ENCODE results near the gene AK5.

The AK5 gene

DNA sequence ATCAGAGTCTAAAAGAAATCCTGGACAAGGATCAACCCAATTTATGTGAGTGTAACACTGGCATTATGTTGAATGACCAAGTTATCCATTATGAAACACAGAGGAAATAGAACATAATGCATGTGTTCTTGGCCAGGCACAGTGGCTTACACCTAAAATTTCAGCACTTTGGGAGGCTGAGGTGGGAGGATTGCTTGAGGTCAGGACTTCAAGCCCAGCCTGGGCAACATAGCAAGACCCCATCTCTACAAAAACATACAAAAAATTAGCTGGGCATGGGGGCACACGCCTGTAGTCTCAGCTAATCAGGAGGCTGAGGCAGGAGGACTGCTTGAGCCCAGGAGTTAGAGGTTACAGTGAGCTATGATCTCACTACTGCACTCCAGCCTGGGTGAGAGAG, 270.8 kb downstream of the AK5 start:
- no peak for DNase-seq

DNA sequence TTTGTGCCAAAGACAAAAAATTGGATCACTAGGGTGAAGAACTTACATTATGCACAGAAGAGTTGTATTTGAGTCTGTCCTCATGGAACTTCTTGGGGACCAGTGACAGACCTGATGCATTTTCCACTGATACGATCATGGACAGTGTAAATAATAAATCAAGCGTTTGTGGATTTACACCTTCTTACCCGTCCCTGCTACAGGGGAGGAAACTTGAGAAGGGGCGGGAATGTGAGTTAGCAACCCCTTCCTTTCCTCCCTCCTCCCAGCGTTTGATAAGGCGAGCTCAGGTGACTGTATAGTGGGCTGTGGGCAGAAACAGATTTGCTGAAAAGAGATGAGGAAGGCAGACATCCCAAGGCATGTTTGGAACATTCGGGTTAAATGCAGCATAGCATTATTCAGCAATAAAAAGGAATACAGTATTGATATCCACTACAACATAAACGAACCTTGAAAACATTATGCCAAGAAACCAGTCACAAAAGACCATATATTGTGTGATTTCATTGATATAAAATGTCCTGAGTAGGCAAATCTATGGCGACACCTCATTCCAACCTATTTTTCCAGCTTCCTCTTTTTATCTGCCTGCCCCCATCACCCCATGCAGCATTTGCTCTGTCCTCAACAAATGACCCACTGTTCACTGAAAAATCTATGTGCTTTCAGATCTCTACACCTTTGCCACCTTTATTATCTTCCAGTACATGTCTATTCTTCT, 271.9 kb downstream of the AK5 start:
- no peak for DNase-seq

DNA sequence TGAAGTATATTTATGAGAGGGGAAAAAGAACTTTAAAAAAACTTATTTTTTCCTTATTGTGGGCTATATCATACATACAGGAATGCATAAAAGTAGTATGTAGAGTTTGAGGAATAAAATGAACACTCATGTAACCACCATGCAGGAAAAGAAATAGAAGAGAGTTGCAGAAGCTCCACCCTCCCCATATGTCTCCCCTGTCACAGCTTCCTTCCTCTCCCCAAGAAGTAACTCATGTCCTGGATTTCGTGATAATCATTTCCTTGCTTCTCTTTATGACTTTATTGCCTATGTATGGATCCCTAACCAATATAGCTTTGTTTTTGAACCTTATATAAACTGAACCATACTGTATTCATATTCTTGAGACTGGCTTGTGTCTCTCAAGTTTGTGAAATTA, 274.2 kb downstream of the AK5 start:
- DNase-seq, result no peak

DNA sequence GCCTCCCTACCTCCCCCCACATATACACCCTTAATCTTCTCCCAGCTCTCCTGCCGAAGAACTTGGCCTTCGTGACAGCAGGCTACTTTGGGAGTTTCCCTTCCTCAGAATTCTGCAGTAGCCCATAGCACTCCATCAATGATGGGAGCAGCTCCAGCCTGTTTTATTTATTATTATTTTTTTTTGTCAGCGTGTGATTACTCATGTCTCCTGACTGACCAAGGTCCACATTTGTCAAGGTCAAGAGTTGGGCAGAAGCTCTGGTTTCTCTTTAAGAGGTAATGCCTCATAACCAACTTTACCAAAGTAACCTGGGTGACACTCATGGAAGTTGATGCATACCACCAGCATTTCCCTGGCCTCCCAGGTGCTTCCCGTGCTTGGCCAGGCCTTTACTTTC, 275.2 kb downstream of the AK5 start:
- DNase-seq, result peak; percentile 17

DNA sequence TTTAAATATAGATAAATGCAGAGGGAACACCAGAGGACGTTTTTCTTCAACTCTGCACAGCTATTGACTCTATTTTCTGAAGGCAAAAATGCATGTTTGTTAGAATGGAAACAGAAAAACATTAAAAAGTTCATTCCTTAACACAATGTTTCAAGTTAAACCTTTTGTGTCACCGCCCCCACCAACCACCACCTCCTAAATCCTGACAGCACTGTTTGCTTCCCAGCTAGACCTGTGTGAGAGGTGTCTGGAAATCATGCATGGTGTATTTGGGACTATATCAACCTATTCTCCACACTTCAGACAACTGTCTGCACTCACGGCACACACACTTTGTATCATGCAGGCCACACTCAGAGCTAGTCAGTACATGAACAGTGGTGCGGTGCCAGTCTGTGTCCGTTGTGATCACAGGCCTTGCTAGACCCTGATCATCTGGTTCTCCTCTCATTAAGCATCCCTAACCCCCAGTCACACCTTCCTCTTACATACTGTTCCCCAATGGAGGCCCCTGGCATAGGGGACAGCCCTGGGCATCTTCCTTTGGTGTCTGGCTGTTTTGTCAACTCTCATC, 276.9 kb downstream of the AK5 start:
- DNase-seq, result no peak

DNA sequence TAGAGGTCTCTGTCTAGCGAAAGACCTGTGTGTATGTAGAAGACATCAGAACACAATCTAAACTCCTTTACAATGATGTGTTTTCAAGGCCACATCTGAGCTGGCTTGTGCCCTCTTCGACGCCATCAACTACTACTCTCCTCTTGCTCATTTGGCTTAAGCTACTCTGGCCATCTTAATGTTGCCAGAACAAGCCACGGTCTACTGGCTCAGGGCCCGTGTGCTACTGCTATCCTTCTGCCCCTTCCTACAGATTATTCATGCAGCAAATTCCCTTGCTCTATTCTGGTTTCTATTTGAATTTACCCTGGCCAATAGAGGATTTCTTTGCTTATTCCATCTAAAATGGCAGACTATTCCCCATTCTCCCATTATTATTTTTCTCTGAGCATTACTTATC, 278.9 kb downstream of the AK5 start:
- no peak for DNase-seq

DNA sequence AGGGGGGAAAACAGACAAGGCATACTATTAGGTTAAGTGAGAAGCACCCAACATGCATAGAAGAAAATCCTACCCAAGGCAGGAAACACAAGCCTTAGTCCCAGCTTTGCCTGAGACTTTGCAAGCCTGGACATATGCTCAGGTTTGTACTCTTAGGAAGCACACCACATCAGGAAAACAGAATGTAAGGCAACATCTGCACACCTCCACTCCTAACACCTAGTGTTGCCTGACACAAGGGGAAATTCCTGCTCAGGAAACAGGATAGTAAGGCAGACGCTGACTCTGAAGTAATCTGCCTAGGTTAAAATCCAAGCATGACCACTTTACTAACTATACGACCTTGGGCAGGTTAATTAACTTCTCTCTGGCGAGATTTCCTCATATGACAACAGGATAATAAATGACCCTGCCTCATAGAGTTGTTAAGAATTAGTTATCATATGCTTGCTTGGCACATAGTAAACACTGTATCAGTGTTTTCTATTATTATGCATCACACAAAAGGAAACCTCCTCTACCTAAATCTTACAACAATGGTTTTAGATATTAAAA, 280.9 kb downstream of the AK5 start:
- no peak for DNase-seq

DNA sequence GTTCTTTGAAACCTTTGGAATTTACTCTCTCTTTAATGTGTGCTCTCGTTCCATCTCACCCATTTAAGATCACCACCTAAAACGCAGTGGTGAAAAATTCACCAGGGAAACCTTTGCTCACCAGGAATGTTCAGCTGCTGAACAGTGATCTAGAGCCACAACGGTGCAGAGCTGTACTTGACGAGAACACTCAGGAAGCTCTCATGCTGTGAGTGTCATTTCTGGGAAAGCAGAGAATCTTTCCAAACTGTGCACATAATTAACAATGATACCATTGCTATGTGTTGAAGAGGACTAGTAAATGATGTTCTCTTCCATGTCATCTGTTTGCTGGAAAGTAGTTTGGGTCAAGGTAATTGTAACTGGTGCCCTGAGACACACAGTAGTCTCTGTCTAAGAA, 283.5 kb downstream of the AK5 start:
- DNase-seq, result no peak

DNA sequence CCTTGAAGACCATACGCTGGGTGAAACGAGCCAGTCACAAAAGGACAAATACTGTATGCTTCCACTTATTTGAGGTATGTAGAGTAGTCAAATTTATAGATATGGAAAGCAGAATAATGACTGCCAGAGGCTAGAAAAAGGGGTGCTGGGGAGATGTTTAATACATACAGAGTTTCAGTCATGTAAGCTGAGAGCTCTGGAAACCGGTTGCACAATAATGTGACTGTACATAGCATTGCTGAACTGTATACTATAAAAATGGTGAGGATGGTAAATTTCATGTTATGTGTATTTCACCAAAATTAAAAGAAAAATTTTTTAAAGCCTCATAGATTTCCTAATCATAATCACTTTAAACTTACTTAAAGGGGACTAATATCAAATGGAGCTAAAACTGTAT, 289.8 kb downstream of the AK5 start:
- DNase-seq, result no peak

DNA sequence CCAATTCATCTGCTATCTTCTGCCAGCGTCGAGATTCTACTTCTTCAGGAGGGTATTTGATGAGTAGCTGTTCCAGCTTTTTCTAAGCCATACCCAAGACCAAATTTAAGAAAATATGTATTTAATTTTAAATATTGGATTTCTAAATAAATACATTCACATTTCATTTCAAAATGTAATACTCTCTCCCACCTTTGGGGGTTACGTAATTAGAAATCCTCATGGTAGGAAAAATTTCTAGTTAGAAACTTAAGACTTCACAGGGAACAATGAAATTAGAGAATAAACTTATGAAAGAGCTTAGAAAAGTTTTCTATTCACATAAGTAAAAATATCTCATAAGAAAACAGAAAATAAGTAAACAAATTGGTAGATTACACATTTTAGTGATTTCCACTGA, 297.7 kb downstream of the AK5 start:
- peak; percentile 11 for DNase-seq

DNA sequence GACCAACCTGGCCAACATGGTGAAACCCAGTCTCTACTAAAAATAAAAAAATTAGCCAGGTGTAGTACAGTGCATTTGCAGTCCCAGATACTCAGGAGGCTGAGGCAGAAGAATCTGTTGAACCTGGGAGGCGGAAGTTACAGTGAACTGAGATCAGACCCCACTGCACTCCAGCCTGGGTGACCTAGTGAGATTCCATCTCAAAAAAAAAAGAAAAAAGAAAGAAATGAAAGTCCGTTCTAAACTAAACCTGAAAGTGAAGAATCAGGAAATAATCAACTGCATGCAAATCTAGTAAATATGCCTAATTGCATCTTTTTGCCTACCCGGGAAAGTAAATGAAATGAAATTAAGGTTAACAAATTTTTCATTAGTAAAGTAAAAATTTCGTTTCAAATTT, 301.1 kb downstream of the AK5 start:
- no peak for DNase-seq

DNA sequence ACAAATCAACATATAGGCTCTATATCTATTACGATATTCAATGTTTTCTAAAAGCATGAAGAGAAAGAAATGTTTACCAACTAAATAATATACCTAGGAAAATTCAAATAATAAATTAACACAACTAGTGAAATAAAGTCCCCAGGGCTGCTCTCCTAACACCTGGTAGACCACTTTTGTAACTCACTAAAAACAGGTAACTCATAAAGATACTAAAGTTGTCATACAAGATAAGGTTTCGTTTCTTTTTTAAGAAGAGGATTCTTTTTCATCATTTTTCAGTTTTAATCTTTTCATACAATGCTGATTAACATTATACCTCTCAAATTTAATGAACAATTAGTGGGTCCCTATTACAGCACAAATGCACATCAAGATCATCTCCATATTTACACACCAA, 301.7 kb downstream of the AK5 start:
- DNase-seq, result no peak

DNA sequence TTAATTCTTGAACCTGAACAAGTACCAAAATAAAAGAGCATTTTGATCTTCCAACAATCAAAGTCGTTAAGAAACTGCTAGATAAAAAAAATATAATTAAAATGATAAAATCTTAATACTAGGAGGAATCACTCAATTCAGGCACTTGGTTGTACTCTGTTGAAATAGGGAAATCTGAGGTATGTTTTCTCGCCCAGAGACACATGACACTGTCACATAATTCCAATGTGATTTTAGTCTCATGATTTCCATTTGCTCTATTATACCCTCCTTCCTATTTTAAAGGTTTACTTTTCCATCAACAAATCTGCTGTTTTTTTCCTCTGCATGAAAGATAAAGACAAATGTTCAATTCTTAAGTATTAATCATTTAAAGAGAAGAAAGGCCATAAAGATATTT, 303.1 kb downstream of the AK5 start:
- DNase-seq, result no peak

DNA sequence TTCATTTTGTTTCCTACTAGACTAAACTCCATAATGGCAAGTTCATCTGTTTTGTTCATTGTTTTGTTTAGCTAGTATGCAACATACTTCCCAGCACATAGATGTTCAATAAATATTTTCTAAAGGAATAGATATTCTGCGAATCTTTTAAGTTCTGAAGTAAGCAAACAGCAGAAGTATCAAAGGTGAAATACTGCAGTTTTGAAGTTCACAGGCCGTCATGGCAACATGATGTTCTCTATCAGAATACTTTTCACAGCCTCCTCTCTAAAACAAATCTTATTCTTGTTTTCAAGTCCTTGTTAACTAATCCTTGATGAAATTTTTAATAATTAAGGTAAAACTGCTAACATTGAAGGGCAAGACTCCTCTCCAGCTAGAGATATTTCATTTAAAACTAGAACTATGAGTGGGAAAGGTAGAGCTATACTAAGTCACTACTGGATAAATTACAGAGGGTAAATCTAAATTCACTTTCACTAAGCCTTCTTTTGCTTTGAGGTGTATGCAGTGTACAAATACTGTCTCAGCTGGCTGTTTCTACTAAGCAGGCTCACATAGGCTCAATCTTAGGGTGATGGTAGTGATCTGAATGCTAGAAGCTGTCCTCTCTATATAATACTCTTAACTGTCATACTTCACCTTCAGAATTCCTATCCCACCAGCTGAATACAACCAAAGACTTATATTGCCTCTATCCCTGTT, 303.9 kb downstream of the AK5 start:
- DNase-seq, result no peak

DNA sequence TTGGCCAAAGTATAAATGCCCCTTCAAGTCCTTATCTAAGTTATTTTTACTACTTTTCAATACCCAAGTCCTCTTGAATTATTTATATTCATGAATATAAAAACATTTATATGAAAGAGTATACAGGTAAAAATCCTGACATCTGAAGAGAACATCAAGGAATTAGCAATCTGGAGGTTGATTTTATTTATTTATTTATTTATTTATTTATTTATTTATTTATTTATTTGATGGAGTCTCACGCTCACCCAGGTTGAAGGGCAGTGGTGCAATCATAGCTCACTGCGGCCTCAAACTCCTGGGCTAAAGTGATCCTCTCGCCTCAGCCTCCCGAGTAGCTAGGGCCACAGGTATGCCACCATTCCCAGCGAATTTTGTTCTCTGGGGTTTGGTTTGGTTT, 307.4 kb downstream of the AK5 start:
- DNase-seq, result no peak

DNA sequence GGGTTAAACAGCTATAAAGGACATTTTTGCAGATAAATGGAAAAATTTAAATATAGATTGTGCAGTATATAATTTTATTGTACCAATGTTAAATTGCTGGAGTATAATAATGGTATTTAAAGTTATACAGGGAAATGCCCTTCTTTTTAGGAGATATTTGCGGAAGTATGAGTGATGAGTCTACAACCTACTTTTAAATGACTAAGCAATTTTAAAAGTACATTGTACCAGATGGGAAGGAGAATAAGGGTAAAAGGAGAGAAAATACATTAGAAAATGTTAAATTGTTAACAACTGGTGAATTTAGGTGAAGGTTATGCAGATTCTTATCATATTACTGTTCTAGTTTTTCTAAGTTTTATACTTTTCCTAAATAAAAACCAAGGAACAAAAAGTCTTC, 308.8 kb downstream of the AK5 start:
- DNase-seq, result no peak

DNA sequence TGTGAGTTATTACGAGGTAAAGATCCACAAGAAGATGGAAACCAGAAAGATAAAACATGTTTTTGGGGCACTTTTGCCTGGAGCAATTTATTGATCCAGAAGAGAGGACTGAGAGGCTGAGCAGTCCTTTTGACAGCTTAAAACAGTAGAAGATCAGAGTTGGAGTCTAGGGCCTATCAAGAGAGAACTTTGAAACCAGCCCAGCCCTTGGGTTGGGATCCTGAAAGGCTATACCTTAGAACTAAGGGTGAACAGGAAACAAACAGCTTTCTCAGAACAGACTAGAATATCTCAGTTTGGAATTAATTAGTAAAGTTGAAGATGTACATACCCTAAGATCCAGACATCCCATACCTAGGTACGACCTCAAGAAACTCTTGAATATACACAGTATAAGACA, 311.1 kb downstream of the AK5 start:
- DNase-seq, result no peak

DNA sequence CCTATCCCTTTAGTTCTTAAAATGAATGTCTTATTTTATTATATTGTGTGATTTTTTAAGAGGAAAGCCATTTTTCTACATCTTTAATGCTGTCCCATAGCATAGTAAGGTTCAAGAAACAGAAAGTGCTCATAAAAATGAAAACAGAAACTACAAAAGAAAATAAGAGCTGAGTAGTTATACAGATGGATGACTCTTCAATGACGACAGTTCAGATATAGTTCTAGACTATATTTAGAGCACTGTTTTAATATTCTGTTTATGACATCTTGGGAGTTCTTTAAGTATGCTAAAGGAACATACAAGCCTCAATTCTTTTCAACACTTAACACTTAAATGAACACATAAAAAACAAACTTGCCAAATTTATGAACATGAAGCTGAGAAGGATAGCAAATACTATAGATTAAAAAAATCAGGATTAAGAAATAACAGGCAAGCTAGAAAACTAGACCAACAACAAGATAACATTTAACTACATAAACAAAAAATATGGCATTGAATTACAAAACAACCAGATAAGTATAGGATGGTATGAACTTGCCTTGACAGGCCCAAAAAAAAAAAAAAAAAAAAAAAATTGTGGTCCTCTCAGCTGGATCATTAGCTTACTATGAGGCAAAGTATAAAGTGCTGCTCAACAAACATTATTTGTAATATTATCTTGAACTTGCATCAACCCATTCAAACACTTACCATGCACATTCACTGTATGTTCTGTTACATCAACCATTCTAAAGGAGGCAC, 312.7 kb downstream of the AK5 start:
- no peak for DNase-seq

DNA sequence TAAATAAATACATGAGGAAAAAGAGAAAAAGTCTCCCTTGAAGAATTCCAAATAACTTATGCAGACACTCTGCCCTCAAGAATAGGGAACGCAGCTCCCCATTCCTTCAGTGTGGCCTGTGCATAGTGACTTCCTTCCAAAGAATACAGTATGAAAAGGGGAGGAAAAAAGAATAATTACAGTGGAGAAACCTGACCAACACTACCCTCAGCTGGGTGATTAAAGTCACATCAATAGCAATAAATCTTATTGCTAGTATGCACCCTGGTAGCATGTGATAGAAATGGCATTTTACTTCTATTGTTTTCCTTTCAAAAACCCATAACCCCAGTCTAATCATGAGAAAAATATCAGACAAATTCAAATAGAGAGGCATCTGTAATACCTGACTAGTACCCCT, 315.5 kb downstream of the AK5 start:
- DNase-seq, result no peak

DNA sequence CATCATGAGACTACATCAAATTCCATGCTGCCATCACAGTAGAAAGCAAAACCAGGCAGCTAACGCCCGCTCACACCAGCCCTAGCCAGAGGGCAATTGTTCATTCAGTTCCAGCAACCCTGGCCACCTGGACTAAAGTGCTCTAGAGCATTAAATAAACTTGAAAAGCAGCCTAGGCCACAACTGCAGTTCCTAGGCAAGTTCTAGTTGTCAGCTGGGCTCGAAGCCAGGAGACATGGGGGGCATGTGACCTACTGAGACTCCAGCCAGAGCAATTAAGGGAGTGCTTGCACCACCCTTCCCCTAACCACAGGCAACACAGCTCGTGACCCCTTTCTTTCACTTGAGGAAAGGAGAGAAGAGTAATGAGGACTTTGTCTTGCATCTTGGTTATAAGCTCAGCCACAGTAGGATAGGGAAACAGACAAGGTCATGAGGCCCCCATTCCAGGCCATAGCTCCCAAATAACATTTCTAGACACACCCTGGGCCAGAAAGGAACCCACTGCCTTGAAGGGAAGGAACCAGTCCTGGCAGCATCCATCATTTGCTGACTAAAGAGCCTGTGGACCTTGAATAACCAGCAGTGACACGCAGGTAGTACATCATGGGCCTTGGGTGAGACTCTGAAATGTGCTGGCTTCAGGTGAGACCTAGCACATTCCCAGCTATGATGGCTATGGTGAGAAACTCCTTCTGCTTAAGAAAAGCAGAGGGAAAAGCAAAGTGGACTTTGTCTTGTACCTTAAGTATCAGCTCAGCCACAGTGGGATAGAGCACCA, 323.6 kb downstream of the AK5 start:
- DNase-seq, result no peak

DNA sequence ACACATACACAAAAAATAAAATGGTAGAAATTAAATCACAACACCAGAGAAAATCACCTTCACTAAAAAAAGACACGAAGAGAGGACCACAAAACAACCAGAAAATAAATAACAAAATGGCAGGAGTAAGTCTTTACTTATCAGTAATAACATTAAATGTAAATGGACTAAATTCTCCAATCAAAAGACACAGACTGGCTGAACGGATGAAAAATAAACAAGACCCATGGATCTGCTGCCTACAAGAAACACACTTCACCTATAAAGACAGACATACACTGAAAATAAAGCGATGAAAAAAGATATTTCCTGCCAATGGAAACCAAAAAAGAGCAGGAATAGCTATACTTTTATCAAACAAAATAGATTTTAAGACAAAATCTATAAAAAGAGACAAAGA, 327.1 kb downstream of the AK5 start:
- DNase-seq, result no peak

All from DMS53 (cell line).